GM13976 (cell line): ENCODE data around the gene GSK3B.

ENCODE experiments used
- DNase-seq: peaks from one replicate; pipeline ENCODE4 v3.0.0; 2012; ENCODE audit warnings: low spot score
- in situ Hi-C: fragments of 300-500 bp; cut with MboI; formaldehyde crosslinking; loops from one replicate; pipeline ENCODE4 v1.12.0; 2022; ENCODE audit warnings: low sequenced_read_pairs, mixed read lengths, inconsistent platforms; ENCODE audit not compliant: unreplicated experiment
- TF ChIP-seq, protein P1 (sequence below): IDR thresholded peaks from 2 replicates; pipeline ENCODE4 v1.5.1; 2012; ENCODE audit warnings: borderline replicate concordance, mild to moderate bottlenecking; ENCODE audit not compliant: insufficient read depth; ENCODE audit errors: extremely low read depth, missing control alignments, control extremely low read depth

The GSK3B gene

DNA sequence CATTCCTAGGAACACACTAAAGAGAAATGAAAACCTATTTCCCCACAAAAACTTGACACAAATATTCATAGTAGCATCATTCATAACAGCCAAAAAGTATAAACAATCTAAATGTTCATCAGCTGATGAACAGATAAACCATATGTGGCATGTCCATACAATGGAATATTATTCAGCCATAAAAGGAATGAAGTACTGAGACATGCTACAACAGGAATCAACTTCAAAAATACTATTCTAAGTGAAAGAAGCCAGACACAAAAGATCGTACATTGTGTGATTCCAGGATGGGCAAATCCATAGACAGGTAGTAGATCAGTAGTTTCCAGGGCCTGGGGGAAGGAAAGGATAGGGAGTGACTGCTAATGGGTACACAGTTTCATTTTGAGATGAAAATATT lies 118.0 kb downstream of the GSK3B start:
- in situ Hi-C loops: no loop called here
- no peak for DNase-seq
- TF ChIP-seq, protein P1, sequence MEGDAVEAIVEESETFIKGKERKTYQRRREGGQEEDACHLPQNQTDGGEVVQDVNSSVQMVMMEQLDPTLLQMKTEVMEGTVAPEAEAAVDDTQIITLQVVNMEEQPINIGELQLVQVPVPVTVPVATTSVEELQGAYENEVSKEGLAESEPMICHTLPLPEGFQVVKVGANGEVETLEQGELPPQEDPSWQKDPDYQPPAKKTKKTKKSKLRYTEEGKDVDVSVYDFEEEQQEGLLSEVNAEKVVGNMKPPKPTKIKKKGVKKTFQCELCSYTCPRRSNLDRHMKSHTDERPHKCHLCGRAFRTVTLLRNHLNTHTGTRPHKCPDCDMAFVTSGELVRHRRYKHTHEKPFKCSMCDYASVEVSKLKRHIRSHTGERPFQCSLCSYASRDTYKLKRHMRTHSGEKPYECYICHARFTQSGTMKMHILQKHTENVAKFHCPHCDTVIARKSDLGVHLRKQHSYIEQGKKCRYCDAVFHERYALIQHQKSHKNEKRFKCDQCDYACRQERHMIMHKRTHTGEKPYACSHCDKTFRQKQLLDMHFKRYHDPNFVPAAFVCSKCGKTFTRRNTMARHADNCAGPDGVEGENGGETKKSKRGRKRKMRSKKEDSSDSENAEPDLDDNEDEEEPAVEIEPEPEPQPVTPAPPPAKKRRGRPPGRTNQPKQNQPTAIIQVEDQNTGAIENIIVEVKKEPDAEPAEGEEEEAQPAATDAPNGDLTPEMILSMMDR: no peak

DNA sequence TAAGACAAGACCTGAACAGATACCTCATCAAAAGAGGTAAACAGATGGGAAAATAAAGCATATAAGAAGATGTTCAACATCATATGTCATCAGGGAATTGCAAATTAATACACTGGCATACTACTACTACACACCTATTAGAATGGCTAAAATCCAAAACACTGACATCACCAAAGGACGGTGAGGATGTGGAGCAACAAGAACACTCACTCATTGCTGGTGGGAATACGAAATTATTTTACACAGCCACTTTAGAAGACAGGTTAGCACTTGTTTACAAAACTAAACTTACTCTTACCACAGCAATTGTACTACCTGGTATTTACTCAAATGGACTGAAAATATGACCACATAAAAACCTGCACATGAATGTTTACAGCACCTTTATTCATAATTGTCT lies 119.6 kb downstream of the GSK3B start:
- TF ChIP-seq, protein P1: no peak
- in situ Hi-C loops: no loop called here
- no peak for DNase-seq

DNA sequence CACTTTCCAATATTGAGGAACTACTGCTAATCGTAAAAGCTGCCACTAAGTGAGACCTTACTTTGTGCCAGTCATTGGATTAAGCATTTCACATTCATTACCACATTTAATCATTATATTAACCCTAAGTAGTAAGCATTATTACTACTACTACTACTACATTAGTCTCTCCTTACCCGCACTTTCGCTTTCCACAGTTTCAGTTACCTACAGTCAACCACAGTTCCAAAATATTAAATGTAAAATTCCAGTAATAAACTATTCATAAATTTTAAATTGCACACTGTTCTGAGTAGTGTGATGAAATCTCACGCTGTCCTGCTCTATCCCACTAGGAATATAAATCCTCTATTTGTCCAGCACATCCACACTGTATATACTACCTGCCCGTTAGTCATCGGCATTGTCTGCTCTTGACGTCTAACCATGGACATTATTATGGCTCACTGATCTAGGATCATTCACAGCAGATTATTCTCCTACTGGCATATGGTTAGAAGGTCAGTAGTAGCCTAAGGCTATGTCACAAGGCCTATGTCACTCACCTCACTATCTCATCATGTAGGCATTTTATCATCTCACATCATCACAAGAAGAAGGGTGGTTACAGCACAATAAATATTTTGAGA lies 121.1 kb downstream of the GSK3B start:
- TF ChIP-seq, protein P1: no peak
- no peak for DNase-seq
- in situ Hi-C loops: no loop called here

DNA sequence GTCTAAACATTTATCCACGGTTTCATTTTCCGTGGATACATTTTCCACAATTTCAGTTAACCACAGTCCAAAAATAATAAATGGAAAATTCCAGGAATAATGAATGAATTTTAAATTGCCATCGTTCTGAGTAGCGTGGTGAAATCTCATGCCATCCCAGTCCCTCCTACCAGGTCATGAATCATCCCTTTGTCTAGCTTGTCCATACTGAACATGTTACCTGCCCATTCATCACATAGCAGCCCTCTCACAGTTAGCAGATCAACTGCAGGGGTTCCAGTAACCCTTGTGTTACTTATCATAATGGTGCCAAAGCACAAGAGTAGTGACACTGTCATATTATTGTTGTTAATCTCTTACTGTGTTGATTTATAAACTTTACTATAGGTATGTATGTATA lies 124.5 kb downstream of the GSK3B start:
- no peak for DNase-seq
- in situ Hi-C loops: no loop called here
- TF ChIP-seq, protein P1: no peak

DNA sequence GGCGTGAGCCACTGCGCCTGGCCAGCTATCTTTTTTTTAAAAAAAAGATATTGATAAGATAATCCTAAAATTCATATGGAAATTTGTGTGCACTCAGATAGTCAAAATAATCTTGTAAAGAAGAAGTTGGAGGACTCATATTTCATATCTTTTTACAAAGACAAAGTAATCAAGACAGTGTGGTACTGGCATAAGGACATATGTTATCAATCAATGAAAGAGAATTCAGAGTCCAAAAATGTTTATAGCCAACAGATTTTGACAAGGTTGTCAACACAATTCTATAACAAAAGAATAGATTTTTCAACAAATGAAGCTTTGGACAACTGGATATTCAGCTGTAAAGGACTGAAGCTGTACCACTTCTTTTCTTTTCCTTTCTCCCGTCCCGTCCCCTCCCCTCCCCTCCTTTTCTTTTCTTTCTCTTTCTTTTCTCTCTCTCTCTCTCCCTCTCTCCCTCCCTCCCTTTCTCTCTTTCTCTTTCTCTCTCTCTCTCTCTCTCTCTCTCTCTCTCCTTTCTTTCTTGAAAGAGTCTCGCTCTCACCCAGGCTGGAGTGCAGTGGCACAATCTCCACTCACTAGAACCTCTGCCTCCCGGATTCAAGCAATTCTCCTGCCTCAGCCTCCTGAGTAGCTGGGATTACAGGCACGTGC lies 126.8 kb downstream of the GSK3B start:
- in situ Hi-C loops: no loop called here
- TF ChIP-seq, protein P1: no peak
- no peak for DNase-seq

DNA sequence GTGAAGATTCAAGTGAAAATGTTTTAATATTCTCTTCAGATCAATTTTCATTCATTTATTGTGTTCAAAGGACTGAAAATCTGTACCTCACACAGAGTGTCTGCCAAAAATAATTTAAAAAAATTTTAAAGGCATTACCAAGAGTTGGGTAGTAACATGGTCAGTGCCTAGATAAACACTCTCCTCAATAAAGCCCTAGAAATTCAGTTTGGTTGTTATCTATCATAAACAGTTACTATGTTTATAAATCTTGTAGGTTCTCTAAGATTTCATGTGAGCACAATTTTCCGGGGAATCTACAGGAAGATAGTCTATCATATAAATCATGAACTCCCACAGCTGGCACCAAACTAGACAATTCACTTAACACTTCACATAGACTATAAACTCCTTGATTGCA lies 128.6 kb downstream of the GSK3B start:
- in situ Hi-C loops: no loop called here
- TF ChIP-seq, protein P1: no peak

DNA sequence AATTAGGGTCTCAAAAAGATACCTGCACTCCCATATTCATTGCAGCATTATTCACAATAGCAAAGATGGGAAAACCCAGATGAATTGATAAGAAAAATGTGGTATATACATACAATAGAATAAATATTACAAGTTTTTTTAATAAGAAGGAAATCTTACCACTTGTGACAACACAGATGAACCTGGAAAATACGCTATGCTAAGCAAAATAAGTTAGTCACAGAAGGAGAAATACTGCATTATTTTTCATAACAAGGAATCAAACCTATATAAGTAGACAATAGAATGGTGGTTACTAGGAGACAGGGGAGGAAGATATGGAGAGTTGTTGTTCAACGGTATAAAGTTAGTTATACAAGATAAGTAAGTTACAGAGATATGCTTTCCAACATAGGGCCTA lies 130.0 kb downstream of the GSK3B start:
- in situ Hi-C loops: no loop called here
- TF ChIP-seq, protein P1: no peak
- DNase-seq: no peak

More for the DNA sequence above, 128.6 kb downstream of the GSK3B start:
- DNase-seq: no peak
